GM12891 (cell line): ENCODE measurements around the gene ANKRD13B.

Source experiments
- POLR2A ChIP-seq: IDR thresholded peaks from 2 replicates; pipeline ENCODE4 v1.6.1; 2011; ENCODE audit warnings: low read depth, low read length, control low read depth
- POLR2AphosphoS5 ChIP-seq: IDR thresholded peaks from 2 replicates; pipeline ENCODE4 v1.6.1; 2011; ENCODE audit warnings: low read depth, low read length, control low read depth
- SPI1 ChIP-seq: IDR thresholded peaks from 2 replicates; pipeline ENCODE4 v1.6.1; 2011; ENCODE audit warnings: low read depth, low read length, control low read depth
- TAF1 ChIP-seq: IDR thresholded peaks from 2 replicates; pipeline ENCODE4 v1.6.1; 2011; ENCODE audit warnings: low read depth, low read length, control low read depth

GRCh38 chr17:29628644-29629043 lies 35.7 kb downstream of the ANKRD13B start:
- TF ChIP-seq POLR2AphosphoS5 (no peak), TAF1 (no peak), POLR2A (no peak), SPI1 (no peak)
